ENCODE measurements around the gene LRRD1.
"Not testable (repeated sequence)": the region's sequence is repeated elsewhere in the genome, so short reads cannot be mapped to it uniquely, and the experiment has no call there.

The LRRD1 gene

DNA sequence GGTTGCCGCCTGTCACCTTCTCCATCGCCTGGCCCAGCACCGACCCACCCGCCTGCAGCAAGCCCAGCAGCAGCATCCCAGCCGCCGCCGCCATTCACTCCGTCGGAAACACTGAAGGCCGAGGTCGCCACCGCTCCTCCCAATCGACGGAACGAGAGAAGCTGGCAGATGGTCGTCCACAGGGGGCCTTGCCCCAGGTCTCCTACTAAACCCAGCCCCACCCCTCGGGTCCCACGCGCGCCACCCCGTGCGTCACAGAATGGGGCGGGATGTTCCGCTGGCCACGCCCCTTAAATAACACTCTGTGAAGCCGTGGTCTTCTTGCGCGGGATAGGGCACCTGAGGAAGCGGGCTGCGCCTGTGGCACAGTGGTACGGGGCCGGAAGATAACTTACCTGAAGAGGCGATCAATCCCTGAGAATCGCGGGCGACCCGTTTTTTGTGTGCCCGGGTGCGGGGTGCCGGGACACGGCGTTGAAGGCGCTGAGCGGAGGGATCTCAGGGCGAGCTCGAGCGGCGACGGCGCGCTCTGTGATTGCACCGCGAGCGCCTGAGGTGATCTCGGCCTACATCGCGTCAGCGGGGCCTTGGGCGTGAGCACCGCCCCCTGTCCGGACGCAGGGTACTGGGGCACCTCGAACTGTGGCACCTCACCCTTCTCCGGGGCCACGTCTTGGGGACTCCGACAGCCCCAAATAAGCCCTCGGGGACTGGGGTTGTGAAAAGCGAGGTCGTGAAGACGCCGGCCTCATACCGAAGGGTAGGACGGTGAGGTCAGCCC, 44.5 kb downstream of the LRRD1 start, which contains the start of gene CYP51A1:
CYP51A1 (minus strand) TSS at position 207 of the 781 bp plus-strand sequence; CDS start at position 94, 113 bp downstream.
- DNase-seq (ENCODE audit: low spot score in 2 of 2) (peak; percentile 95 to 97), ATAC-seq (replicated peaks; ENCODE audit: extremely low read depth, poor library complexity, severe bottlenecking) (peak; percentile 83)
- H3K9me3 Mint-ChIP-seq: no peaks in the 10 kb centered on the region
- H3K27me3 Mint-ChIP-seq: no peaks in the 10 kb centered on the region
- H3K4me1 Mint-ChIP-seq: peaks cover 14% of the 10 kb centered on the region
- peak within 1 kb of the TSS; percentile 98 for H3K27ac Mint-ChIP-seq (ENCODE audit: low read depth)
- peaks cover 30% of the 10 kb centered on the region for H3K36me3 Mint-ChIP-seq (ENCODE audit: insufficient read depth)
- H3K4me3 Mint-ChIP-seq: peak within 1 kb of the TSS; percentile 98

DNA sequence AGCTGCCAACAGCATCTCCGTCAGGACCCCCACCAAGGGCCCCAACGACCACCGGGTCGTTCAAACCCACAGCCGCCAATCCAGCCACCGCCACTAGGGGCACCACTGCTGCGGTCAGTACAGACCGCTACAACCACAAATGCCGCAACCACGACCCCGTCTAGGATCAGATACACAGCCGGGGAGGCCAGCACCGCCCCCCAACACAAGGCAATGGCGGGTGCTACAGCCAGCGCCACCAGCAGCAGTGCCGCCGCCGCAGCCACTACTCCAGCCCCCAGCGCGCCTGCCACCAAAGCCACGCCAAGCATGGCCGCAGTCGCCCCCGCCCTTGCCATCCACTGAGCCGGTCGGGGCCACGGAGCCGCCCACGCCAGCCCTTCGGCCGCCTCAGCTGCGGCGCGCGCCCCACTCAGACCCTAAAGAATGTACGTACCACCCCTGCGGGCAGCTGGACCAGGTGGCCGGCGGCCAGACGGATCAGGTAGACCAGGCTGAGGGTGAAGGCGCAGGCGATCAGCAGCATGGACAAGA, 45.1 kb downstream of the LRRD1 start:
- H3K9me3 Mint-ChIP-seq: no peaks in the 10 kb centered on the region
- peak; percentile 57 for ATAC-seq (replicated peaks; ENCODE audit: extremely low read depth, poor library complexity, severe bottlenecking)
- peak; percentile 51 to 58 for DNase-seq (ENCODE audit: low spot score in 2 of 2)
- H3K27me3 Mint-ChIP-seq: no peaks in the 10 kb centered on the region
- peak overlapping the region; percentile 98 for H3K27ac Mint-ChIP-seq (ENCODE audit: low read depth)
- peaks cover 14% of the 10 kb centered on the region for H3K4me1 Mint-ChIP-seq
- peak overlapping the region; percentile 98 for H3K4me3 Mint-ChIP-seq
- peaks cover 32% of the 10 kb centered on the region for H3K36me3 Mint-ChIP-seq (ENCODE audit: insufficient read depth)

DNA sequence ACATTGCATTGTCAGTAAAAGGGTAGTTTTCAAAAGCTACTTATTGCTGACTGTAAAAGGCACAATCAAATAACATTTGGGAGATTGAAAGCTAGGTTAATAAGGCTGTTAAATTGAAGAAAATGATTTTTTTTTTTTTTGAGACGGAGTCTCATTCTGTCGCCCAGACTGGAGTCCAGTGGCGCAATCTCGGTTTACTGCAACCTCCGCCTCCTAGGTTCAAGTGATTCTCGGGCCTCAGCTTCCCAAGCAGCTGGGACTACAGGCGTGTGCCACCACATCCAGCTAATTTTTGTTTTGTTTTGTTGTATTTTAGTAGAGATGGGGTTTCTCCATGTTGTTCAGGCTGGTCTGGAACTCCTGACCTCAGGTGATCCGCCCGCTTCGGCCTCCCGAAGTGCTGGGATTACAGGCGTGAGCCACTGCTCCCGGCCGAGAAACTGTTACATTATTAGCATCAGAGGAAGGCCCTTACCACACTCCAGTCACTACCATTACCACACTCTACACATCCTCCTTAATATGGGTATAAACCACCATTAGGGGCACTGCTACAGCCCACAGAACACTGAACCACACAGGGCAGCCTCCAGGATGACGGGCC, 45.7 kb downstream of the LRRD1 start:
- H3K27ac Mint-ChIP-seq (ENCODE audit: low read depth): peak overlapping the region; percentile 98
- peaks cover 35% of the 10 kb centered on the region for H3K36me3 Mint-ChIP-seq (ENCODE audit: insufficient read depth)
- H3K27me3 Mint-ChIP-seq: no peaks in the 10 kb centered on the region
- ATAC-seq (replicated peaks; ENCODE audit: extremely low read depth, poor library complexity, severe bottlenecking): peak; percentile 55
- H3K9me3 Mint-ChIP-seq: no peaks in the 10 kb centered on the region
- DNase-seq (ENCODE audit: low spot score in 2 of 2): no peak
- peak overlapping the region; percentile 98 for H3K4me3 Mint-ChIP-seq
- H3K4me1 Mint-ChIP-seq: peaks cover 14% of the 10 kb centered on the region

- Mint-ChIP-seq H3K27me3 (no peaks in the 10 kb centered on the region), H3K36me3 (ENCODE audit: insufficient read depth) (peaks cover 38% of the 10 kb centered on the region), H3K4me3 (no peak overlapping the region), H3K27ac (ENCODE audit: low read depth) (no peak overlapping the region), H3K4me1 (peaks cover 14% of the 10 kb centered on the region), H3K9me3 (no peaks in the 10 kb centered on the region)
- DNase-seq (ENCODE audit: low spot score in 2 of 2) (no peak), ATAC-seq (replicated peaks; ENCODE audit: extremely low read depth, poor library complexity, severe bottlenecking) (no peak)
Measured at GRCh38 chr7:92131764-92132330, 47.1 kb downstream of the LRRD1 start.

- H3K36me3 Mint-ChIP-seq (ENCODE audit: insufficient read depth): peaks cover 39% of the 10 kb centered on the region
- DNase-seq (ENCODE audit: low spot score in 2 of 2): no peak
- no peaks in the 10 kb centered on the region for H3K27me3 Mint-ChIP-seq
- no peak for ATAC-seq (replicated peaks; ENCODE audit: extremely low read depth, poor library complexity, severe bottlenecking)
- H3K27ac Mint-ChIP-seq (ENCODE audit: low read depth): no peak overlapping the region
- no peaks in the 10 kb centered on the region for H3K9me3 Mint-ChIP-seq
- no peak overlapping the region for H3K4me3 Mint-ChIP-seq
- H3K4me1 Mint-ChIP-seq: peaks cover 14% of the 10 kb centered on the region
Measured at GRCh38 chr7:92131093-92131492, 47.8 kb downstream of the LRRD1 start.

GRCh38 chr7:92121681-92122080, 57.3 kb downstream of the LRRD1 start:
- Mint-ChIP-seq H3K36me3 (ENCODE audit: insufficient read depth) (peaks cover 34% of the 10 kb centered on the region), H3K4me3 (no peak overlapping the region), H3K27me3 (no peaks in the 10 kb centered on the region), H3K9me3 (no peaks in the 10 kb centered on the region), H3K27ac (ENCODE audit: low read depth) (no peak overlapping the region), H3K4me1 (peaks cover 5% of the 10 kb centered on the region)
- ATAC-seq (replicated peaks; ENCODE audit: extremely low read depth, poor library complexity, severe bottlenecking) (no peak), DNase-seq (ENCODE audit: low spot score in 2 of 2) (no peak)

- ATAC-seq (replicated peaks; ENCODE audit: extremely low read depth, poor library complexity, severe bottlenecking): no peak
- Mint-ChIP-seq H3K27me3 (no peaks in the 10 kb centered on the region), H3K36me3 (ENCODE audit: insufficient read depth) (peaks cover 33% of the 10 kb centered on the region), H3K4me3 (no peak overlapping the region), H3K27ac (ENCODE audit: low read depth) (no peak overlapping the region), H3K4me1 (peaks cover 10% of the 10 kb centered on the region), H3K9me3 (no peaks in the 10 kb centered on the region)
- DNase-seq (ENCODE audit: low spot score in 2 of 2): no peak
Measured at GRCh38 chr7:92119213-92119759, 59.7 kb downstream of the LRRD1 start.

DNA sequence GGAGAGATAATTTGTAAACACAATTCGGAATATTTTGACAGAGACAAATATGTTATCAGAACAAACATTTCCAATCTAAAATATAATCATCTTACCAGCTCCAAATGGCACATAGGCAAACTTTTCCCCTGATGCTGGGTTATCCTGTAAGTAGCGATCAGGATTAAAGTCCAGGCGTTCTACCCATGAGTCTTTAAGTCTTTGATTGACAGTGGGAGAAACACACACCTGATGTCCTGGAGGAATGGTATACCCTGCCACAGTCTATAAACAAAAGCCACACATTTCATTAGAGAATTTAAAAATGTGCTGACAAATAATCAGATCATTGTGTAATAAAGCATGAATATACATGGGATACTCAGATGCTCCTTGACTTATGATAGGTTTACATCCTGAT, 62.0 kb downstream of the LRRD1 start:
- ATAC-seq (replicated peaks; ENCODE audit: extremely low read depth, poor library complexity, severe bottlenecking): no peak
- no peaks in the 10 kb centered on the region for H3K27me3 Mint-ChIP-seq
- no peaks in the 10 kb centered on the region for H3K9me3 Mint-ChIP-seq
- no peak overlapping the region for H3K27ac Mint-ChIP-seq (ENCODE audit: low read depth)
- H3K4me1 Mint-ChIP-seq: peaks cover 13% of the 10 kb centered on the region
- no peak overlapping the region for H3K4me3 Mint-ChIP-seq
- peaks cover 26% of the 10 kb centered on the region for H3K36me3 Mint-ChIP-seq (ENCODE audit: insufficient read depth)
- no peak for DNase-seq (ENCODE audit: low spot score in 2 of 2)

- Mint-ChIP-seq H3K27ac (ENCODE audit: low read depth) (no peak overlapping the region), H3K27me3 (no peaks in the 10 kb centered on the region), H3K4me3 (no peak overlapping the region), H3K9me3 (no peaks in the 10 kb centered on the region), H3K4me1 (peaks cover 11% of the 10 kb centered on the region), H3K36me3 (ENCODE audit: insufficient read depth) (peaks cover 27% of the 10 kb centered on the region)
- ATAC-seq (replicated peaks; ENCODE audit: extremely low read depth, poor library complexity, severe bottlenecking) (no peak), DNase-seq (ENCODE audit: low spot score in 2 of 2) (no peak)
Measured at GRCh38 chr7:92115821-92116220, 63.1 kb downstream of the LRRD1 start.

DNA sequence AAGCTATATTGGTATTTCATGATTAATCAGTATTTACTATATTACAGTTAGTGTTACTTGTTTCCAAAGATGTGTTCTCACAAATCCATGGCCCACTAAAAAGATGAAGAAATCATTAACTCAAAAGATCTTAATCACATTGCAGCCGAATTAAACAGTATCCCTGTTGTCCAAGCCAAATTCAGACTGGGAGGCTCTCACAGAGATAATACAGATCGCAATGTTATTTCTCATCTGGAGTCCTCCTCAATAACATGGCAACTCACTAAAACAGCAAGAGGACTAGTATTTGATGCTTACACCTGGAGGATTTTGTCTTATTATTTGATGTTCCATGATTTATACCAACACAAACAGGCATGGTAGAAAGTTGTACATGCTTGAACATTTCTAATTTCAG, 68.1 kb downstream of the LRRD1 start:
- Mint-ChIP-seq H3K27me3 (no peaks in the 10 kb centered on the region), H3K9me3 (no peaks in the 10 kb centered on the region), H3K27ac (ENCODE audit: low read depth) (no peak overlapping the region), H3K4me3 (no peak overlapping the region), H3K36me3 (ENCODE audit: insufficient read depth) (peaks cover 35% of the 10 kb centered on the region), H3K4me1 (peaks cover 8% of the 10 kb centered on the region)
- ATAC-seq (replicated peaks; ENCODE audit: extremely low read depth, poor library complexity, severe bottlenecking): no peak
- DNase-seq (ENCODE audit: low spot score in 2 of 2): no peak

- DNase-seq (ENCODE audit: low spot score in 2 of 2) (no peak), ATAC-seq (replicated peaks; ENCODE audit: extremely low read depth, poor library complexity, severe bottlenecking) (no peak)
- Mint-ChIP-seq H3K4me3 (no peak overlapping the region), H3K9me3 (no peaks in the 10 kb centered on the region), H3K27ac (ENCODE audit: low read depth) (no peak overlapping the region), H3K4me1 (no peaks in the 10 kb centered on the region), H3K27me3 (no peaks in the 10 kb centered on the region), H3K36me3 (ENCODE audit: insufficient read depth) (peaks cover 32% of the 10 kb centered on the region)
Measured at GRCh38 chr7:92108821-92109220, 70.1 kb downstream of the LRRD1 start.

DNA sequence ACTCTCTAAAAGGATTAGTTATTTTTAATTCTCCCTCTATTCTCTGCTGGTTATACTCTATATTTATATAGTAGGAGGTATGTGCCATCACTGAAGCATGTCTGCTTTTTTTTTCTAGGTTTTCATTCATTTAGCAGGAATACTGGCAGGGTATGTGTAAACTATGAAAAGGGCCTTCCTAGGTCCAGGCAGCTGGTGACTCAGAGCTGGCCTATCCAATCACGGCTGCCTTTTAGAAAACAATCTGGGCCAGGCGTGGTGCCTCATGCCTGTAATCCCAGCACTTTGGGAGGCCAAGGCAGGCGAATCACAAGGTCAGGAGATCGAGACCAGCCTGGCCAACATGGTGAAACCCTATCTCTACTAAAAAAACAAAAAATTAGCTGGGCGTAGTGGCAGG, 76.1 kb downstream of the LRRD1 start:
- not testable (repeated sequence) for H3K27ac Mint-ChIP-seq (ENCODE audit: low read depth); H3K4me3 Mint-ChIP-seq; H3K27me3 Mint-ChIP-seq; H3K9me3 Mint-ChIP-seq; H3K4me1 Mint-ChIP-seq; DNase-seq (ENCODE audit: low spot score in 2 of 2); ATAC-seq (replicated peaks; ENCODE audit: extremely low read depth, poor library complexity, severe bottlenecking)
- peaks cover 53% of the 10 kb centered on the region for H3K36me3 Mint-ChIP-seq (ENCODE audit: insufficient read depth)
